SJSA1 (cell line): ENCODE results near the gene USP24. TPM values are rescaled to one million over a fixed set of nuclear protein-coding genes. Genes with fewer than 3 reads are reported as not detected.
A peak's percentile ranks its signal among the peaks of the same experiment; 100 is the strongest.
"Not testable (repeated sequence)": the region's sequence is repeated elsewhere in the genome, so short reads cannot be mapped to it uniquely, and the experiment has no call there.

Source experiments
- DNase-seq, 2 experiments: peaks; one replicate each; pipeline ENCODE4 v3.0.0-alpha.2; 2015 to 2020; ENCODE audit warnings: low spot score in 2 of 2, low read depth in 1 of 2
- H3K27ac ChIP-seq: fragments of 250-450 bp; sonication (Bioruptor Pico); 2 replicates; pipeline ENCODE4 v1.5.1; 2020; ENCODE audit warnings: mild to moderate bottlenecking, moderate library complexity
- H3K27me3 ChIP-seq: fragments of 250-450 bp; sonication (Bioruptor Pico); replicated peaks from 2 replicates; pipeline ENCODE4 v1.5.1; 2020; ENCODE audit warnings: mild to moderate bottlenecking, moderate library complexity
- H3K36me3 ChIP-seq: fragments of 250-450 bp; sonication (Bioruptor Pico); 2 replicates; pipeline ENCODE4 v1.5.1; 2020; ENCODE audit warnings: mild to moderate bottlenecking
- H3K4me1 ChIP-seq: fragments of 250-450 bp; sonication (Bioruptor Pico); replicated peaks from 2 replicates; pipeline ENCODE4 v1.6.1; 2021; ENCODE audit warnings: mild to moderate bottlenecking
- H3K4me3 ChIP-seq: fragments of 250-450 bp; sonication (Bioruptor Pico); 2 replicates; pipeline ENCODE4 v1.5.1; 2020; ENCODE audit warnings: mild to moderate bottlenecking
- H3K9me3 ChIP-seq: fragments of 250-450 bp; sonication (Bioruptor Pico); replicated peaks from 2 replicates; pipeline ENCODE4 v1.5.1; 2020; ENCODE audit warnings: mild to moderate bottlenecking
- total RNA-seq: library from RNA; depleted of rRNA; stranded (reverse); fragments of >200 nt; shearing (Covaris generic); gene quantifications from 2 replicates; pipeline ENCODE4 v1.2.3, GENCODE V29; 2014; rRNA removed

The USP24 gene
- total RNA-seq, 1 experiment from 2014 or later = 24.4 TPM

DNA sequence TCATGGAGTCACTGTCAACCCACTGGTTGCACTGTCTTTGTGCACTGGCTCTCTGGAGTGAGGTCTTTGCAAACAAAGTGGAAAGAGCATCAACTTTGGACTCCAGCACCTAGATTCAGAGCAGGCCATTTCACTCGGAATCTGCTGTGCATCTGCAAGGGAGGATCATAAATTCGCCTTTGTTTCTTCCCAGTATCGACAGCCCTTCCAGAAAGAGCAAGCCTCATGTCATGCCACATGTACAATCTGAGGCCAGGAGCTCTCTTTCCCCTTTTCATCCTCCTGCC lies 176.7 kb downstream of the USP24 start:
- no peak overlapping the region for H3K4me3 ChIP-seq
- no peaks in the 10 kb centered on the region for H3K36me3 ChIP-seq
- H3K27ac ChIP-seq = no peak overlapping the region
- H3K27me3 ChIP-seq = peaks cover 84% of the 10 kb centered on the region
- DNase-seq = no peak
- no peaks in the 10 kb centered on the region; the same call in none of the 2 replicates for H3K9me3 ChIP-seq
- peaks cover 6% of the 10 kb centered on the region; the same call in 1 of the 2 replicates for H3K4me1 ChIP-seq

DNA sequence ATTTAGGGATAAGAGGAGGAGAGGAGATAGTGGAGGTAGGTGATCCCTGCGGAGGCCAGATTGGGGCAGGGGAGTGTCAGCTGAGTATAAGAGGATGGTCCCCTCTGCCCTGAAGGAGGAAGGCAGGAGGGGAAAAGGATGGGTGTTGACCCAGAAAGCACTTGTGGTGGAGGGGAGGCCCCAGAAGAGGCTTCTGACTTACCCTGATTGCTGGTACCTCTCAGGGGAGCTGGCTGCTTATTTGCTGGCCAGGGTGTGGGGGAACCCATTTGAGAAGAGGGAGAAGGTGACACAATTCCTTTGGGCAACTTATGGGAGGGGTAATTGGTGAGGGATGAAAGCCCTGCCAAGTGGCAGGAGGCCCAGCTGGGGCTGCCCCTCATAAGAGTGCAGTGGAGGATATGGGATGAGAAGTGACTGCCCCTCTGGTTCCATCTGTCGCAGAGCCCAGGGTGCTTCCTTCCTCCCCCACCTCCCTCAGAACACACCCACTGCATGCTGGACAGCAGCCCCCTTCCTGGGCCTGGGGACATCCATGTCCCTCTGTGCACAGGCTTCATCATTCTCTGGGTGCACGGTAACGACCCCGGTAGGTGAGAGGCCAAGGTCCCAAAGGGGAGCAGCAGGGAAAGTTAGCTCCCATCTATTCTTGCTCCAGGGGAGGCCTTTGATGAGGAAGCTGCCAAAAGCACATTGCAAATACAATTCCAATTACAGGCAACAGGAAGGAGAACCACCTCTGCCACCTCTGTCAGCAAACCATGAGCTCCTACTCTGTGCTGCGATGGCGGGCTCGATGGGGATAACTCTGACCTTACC lies 177.2 kb downstream of the USP24 start:
- peaks cover 84% of the 10 kb centered on the region for H3K27me3 ChIP-seq
- H3K4me1 ChIP-seq = peaks cover 6% of the 10 kb centered on the region; the same call in 1 of the 2 replicates
- DNase-seq = no peak
- no peak overlapping the region for H3K4me3 ChIP-seq
- no peaks in the 10 kb centered on the region; the same call in none of the 2 replicates for H3K9me3 ChIP-seq
- H3K27ac ChIP-seq = no peak overlapping the region
- no peaks in the 10 kb centered on the region for H3K36me3 ChIP-seq

DNA sequence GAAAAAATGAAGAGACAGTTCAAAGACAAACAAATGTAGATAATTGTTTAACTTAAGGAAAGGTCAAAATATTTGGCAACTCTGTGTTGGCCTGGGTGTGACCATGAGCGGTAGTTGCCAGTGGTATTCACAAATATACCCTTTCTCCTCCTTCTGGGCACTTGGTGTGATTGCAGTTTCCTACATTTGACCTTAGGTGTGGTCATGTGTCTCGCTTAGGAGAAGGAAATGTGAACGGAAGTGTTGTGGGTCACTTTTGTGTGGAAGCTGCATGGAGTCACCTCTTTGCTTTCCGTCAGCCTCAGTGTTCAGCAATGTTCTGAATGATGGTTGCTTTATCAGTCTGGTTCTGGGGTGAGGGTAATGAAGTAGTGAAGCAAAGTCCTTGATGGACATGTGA lies 179.3 kb downstream of the USP24 start:
- Histone ChIP-seq H3K4me1 (peaks cover 6% of the 10 kb centered on the region; the same call in 1 of the 2 replicates), H3K27me3 (peaks cover 69% of the 10 kb centered on the region), H3K4me3 (no peak overlapping the region), H3K9me3 (no peaks in the 10 kb centered on the region; the same call in none of the 2 replicates), H3K27ac (no peak overlapping the region), H3K36me3 (no peaks in the 10 kb centered on the region)
- DNase-seq = no peak

DNA sequence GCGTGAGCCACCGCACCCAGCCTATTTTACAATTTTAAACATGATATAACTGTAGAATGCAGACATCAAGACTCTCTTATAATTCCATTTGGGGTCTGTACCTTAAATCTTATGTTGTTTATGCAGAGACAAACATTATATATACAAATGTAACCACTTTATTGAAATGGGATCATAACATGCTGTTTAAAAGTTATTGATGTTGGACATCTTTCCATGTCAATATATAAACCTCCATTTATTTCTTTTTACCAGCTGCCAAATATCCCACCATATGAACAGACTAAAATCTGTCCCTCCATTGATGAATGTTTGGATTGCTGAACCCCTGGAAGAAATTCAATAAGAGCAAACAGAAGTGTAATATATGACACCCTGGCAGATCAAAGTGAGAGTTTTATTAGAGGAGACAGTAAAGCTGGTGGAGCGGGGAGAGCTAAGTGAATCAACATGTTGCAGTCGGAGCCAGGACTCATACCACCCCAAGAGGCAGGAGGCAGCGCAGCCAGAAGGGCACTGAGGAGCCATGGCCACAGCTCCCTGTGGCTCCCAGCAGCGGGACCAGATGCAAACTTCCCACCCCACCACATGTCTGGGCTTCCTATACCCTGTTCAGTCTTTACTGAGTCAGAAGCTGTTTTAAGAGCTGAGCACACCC lies 180.6 kb downstream of the USP24 start:
- DNase-seq = no peak
- Histone ChIP-seq H3K27ac (no peak overlapping the region), H3K9me3 (no peaks in the 10 kb centered on the region; the same call in none of the 2 replicates), H3K36me3 (no peaks in the 10 kb centered on the region), H3K4me3 (no peak overlapping the region), H3K27me3 (peaks cover 56% of the 10 kb centered on the region), H3K4me1 (peaks cover 3% of the 10 kb centered on the region; the same call in 1 of the 2 replicates)

DNA sequence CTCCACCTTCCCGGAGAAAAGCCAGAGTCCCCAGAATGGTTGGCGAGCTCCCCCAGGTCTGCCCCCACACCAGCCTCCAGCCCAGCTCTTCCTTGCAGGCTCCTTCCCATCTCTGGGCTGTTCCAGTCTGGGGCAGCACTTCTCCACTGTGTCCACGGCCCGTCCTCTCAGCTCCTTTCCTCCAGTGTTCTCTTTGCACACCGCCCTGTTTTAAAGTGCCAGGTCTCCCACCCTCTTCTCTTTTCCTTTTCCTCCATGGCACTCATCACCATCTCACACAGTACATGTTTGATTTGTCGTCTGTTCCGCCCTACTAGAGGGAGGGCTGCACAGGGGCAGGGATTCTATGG lies 181.9 kb downstream of the USP24 start:
- no peak overlapping the region for H3K4me3 ChIP-seq
- no peaks in the 10 kb centered on the region for H3K36me3 ChIP-seq
- H3K4me1 ChIP-seq = no peaks in the 10 kb centered on the region
- no peaks in the 10 kb centered on the region; the same call in 1 of the 2 replicates for H3K9me3 ChIP-seq
- no peak for DNase-seq
- no peak overlapping the region for H3K27ac ChIP-seq
- H3K27me3 ChIP-seq = peaks cover 42% of the 10 kb centered on the region

DNA sequence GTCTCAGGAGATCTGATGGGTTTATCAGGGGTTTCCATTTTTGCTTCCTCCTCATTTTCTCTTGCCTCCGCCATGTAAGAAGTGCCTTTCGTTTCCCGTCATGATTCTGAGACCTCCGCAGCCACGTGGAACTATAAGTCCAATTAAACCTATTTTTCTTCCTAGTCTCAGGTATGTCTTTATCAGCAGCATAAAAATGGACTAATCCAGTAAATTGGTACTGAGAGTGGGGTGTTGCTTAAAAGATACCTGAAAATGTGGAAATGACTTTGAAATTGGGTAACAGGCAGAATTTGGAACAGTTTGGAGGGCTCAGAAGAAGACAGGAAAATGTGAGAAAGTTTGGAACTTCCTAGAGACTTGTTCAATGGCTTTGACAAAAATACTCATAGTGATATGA lies 184.1 kb downstream of the USP24 start:
- not testable (repeated sequence) for H3K4me1 ChIP-seq, H3K27ac ChIP-seq, DNase-seq, H3K9me3 ChIP-seq, H3K36me3 ChIP-seq, H3K4me3 ChIP-seq
- peaks cover 22% of the 10 kb centered on the region for H3K27me3 ChIP-seq

DNA sequence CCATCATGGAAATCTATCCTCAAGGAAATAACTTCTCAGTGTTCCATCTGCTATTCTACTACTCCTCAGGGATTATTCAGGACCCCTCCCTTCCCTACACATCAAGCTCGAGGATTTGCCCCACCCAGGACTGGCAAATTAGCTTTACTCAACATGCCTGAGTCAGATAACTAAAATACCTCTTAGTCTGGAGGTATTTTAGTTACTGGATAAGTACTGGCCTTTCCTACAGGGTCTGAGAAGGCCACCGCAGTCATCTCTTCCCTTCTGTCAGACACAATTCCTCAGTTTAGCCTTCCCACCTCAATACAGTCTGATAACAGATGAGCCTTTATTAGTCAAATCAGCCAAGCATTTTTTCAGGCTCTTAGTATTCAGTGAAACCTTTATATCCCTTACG lies 188.5 kb downstream of the USP24 start:
- DNase-seq, H3K9me3 ChIP-seq, H3K4me3 ChIP-seq, H3K27ac ChIP-seq, H3K4me1 ChIP-seq, H3K36me3 ChIP-seq, H3K27me3 ChIP-seq: not testable (repeated sequence)

DNA sequence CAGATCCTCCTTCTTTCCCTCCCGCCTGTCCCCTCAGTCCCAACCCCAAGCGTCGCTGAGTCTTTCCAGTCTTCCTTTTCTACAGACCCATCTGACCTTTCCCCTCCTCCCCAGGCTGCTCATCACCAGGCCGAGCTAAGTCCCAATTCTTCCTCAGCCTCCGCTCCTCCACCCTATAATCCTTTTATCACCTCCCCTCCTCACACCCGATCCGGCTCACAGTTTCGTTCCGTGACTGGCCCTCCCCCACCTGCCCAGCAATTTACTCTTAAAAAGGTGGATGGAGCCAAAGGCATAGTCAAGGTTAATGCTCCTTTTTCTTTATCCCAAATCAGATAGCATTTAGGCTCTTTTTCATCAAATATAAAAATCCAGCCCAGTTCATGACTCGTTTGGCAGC lies 191.0 kb downstream of the USP24 start:
- DNase-seq, H3K4me3 ChIP-seq, H3K4me1 ChIP-seq, H3K36me3 ChIP-seq, H3K27me3 ChIP-seq, H3K9me3 ChIP-seq, H3K27ac ChIP-seq: not testable (repeated sequence)

DNA sequence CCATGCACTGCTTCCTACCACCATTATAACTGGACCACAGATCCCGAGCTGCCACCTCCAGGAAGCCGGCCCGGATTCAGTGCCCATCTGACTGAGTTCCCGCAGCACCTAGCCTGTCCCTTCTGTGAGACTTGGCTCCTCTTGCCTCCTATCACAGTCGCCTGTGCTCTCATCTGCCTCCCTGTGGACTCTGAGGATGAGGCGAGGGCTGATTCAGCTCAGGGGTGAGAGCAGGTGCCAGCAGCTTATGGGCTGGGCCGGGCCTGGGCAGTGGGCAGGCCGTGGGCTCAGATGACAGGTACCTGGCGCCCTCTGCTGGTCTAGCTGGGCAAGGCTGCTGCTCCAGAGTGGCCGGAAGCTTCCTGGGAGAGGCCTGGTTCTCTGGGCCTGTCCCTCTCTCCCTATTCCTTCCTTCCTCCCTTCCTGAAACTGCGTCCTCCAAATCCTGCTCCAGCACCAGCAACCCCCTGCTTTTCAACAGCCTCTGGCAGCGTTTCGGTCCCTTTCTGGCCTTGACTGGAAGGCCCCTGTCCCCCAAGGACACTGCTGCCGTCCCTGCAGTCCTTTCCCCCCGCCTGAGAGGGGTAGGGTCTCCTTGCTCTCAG lies 193.1 kb downstream of the USP24 start:
- H3K4me3 ChIP-seq = no peak overlapping the region
- no peaks in the 10 kb centered on the region for H3K36me3 ChIP-seq
- DNase-seq = peak; percentile 64 to 88
- no peaks in the 10 kb centered on the region for H3K9me3 ChIP-seq
- no peak overlapping the region for H3K27ac ChIP-seq
- H3K27me3 ChIP-seq = no peaks in the 10 kb centered on the region
- H3K4me1 ChIP-seq = no peaks in the 10 kb centered on the region

DNA sequence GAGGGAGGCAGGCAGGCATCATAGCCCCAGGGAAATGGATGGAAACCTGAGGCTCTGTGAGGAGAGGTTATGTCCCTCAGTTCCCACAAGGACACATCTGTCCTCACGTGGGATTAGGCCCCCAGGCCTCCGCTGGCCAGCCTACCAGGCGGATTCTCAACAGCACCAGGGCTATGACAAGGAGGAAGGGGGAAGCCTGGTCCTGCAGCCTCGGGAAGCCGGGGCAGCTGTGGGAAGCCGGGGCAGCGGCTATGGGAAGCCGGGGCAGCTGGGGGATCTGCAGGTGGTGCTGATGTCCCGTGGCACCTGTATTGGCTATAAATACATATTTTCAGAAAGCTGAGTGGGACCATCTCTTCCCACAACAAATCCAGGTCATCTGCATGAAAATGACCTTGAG lies 196.8 kb downstream of the USP24 start:
- H3K36me3 ChIP-seq = no peaks in the 10 kb centered on the region
- no peak overlapping the region for H3K4me3 ChIP-seq
- no peak overlapping the region for H3K27ac ChIP-seq
- no peaks in the 10 kb centered on the region for H3K9me3 ChIP-seq
- DNase-seq = no peak
- H3K27me3 ChIP-seq = no peaks in the 10 kb centered on the region
- H3K4me1 ChIP-seq = no peaks in the 10 kb centered on the region

Other genes with a start within 250 kb of the USP24 start
- not detected in 2 replicates for gene TMEM61, start 234.7 kb downstream of the USP24 start, total RNA-seq
- gene BSND, start 216.4 kb downstream of the USP24 start, total RNA-seq = not detected in 2 replicates
- 0.03 TPM in 2 replicates for gene PCSK9, start 175.8 kb downstream of the USP24 start, total RNA-seq